Vagina (tissue), 2 donors: ENCODE results near the gene C1QTNF4.

Experiments used
- CTCF ChIP-seq, 3 experiments: fragments of 450-650 bp in 2 of 3; fragments of 200-600 bp in 1 of 3; sonication (generic) in 1 of 3; IDR thresholded peaks; one replicate each; pipeline ENCODE4 v1.5.1; 2017 to 2019; ENCODE audit warnings: antibody characterized with exemption in 3 of 3, mild to moderate bottlenecking in 2 of 3, moderate library complexity in 2 of 3
- POLR2A ChIP-seq, 2 donors: fragments of 450-650 bp; IDR thresholded peaks; one replicate each; pipeline ENCODE4 v1.6.1; 2017; ENCODE audit warnings: antibody characterized with exemption in 2 of 2, mild to moderate bottlenecking in 2 of 2, moderate library complexity in 2 of 2

- TF ChIP-seq CTCF (IDR thresholded peaks at IDR 0.05): no peak
- no peak for TF ChIP-seq POLR2A (IDR thresholded peaks at IDR 0.05)
Measured at GRCh38 chr11:47589118-47589517, 5.1 kb downstream of the C1QTNF4 start.
